Karpas-422 (cell line): ENCODE results near the gene TSC22D3. TPM values are rescaled to one million over a fixed set of nuclear protein-coding genes. Genes with fewer than 3 reads are reported as not detected.

Experiments used
- DNase-seq: peaks from one replicate; pipeline ENCODE4 v3.0.0-alpha.2; 2015
- H2AFZ ChIP-seq: fragments of 200-600 bp; sonication (generic); 2 replicates; pipeline ENCODE4 v1.6.1; 2014; ENCODE audit warnings: antibody characterized with exemption, low read length, mixed read lengths
- H3K27ac ChIP-seq: fragments of 200-600 bp; sonication (generic); 2 replicates; pipeline ENCODE4 v1.5.1; 2014; ENCODE audit warnings: mild to moderate bottlenecking, low read length, moderate library complexity
- H3K27me3 ChIP-seq: fragments of 200-600 bp; sonication (generic); 2 replicates; pipeline ENCODE4 v1.6.1; 2014; ENCODE audit warnings: low read length, mixed read lengths
- H3K36me3 ChIP-seq: fragments of 200-600 bp; sonication (generic); 2 replicates; pipeline ENCODE4 v1.6.1; 2014; ENCODE audit warnings: low read length, mixed read lengths; ENCODE audit not compliant: insufficient read depth
- H3K4me1 ChIP-seq: fragments of 200-600 bp; sonication (generic); 2 replicates; pipeline ENCODE4 v1.6.1; 2014; ENCODE audit warnings: mild to moderate bottlenecking, low read length, mixed read lengths
- H3K4me2 ChIP-seq: fragments of 200-600 bp; sonication (generic); 2 replicates; pipeline ENCODE4 v1.6.1; 2014; ENCODE audit warnings: low read length, low read depth, mild to moderate bottlenecking; ENCODE audit not compliant: poor library complexity, severe bottlenecking
- H3K4me3 ChIP-seq: fragments of 200-600 bp; sonication (generic); 2 replicates; pipeline ENCODE4 v1.5.1; 2014; ENCODE audit warnings: mild to moderate bottlenecking, antibody characterized with exemption, low read length, mixed read lengths
- H3K79me2 ChIP-seq: fragments of 200-600 bp; sonication (generic); 2 replicates; pipeline ENCODE4 v1.6.1; 2014; ENCODE audit warnings: mild to moderate bottlenecking, low read length, mixed read lengths
- H3K9ac ChIP-seq: fragments of 200-600 bp; sonication (generic); 2 replicates; pipeline ENCODE4 v1.6.0; 2014; ENCODE audit warnings: low read length
- H3K9me2 ChIP-seq: fragments of 200-600 bp; sonication (generic), shearing (Covaris generic); replicated peaks from 2 replicates; pipeline ENCODE4 v1.6.0; 2014; ENCODE audit warnings: mild to moderate bottlenecking, low read length, moderate library complexity; ENCODE audit not compliant: insufficient read depth
- H3K9me3 ChIP-seq: fragments of 300-700, 200-600 bp; sonication (generic); 2 replicates; pipeline ENCODE4 v1.6.1; 2014; ENCODE audit warnings: low read length, mixed read lengths
- H4K20me1 ChIP-seq: fragments of 200-600 bp; sonication (generic); 2 replicates; pipeline ENCODE4 v1.6.1; 2014; ENCODE audit warnings: mild to moderate bottlenecking, antibody characterized with exemption, low read length, low read depth; ENCODE audit not compliant: insufficient read depth
- total RNA-seq: library from RNA; depleted of rRNA; stranded (reverse); fragments of >200 nt; shearing (Covaris generic); gene quantifications from 2 replicates; pipeline ENCODE4 v1.2.3, GENCODE V29; 2014; ENCODE audit warnings: low replicate concordance

TSC22D3 gene
- total RNA-seq, 1 experiment from 2014 or later = 266 TPM

DNA sequence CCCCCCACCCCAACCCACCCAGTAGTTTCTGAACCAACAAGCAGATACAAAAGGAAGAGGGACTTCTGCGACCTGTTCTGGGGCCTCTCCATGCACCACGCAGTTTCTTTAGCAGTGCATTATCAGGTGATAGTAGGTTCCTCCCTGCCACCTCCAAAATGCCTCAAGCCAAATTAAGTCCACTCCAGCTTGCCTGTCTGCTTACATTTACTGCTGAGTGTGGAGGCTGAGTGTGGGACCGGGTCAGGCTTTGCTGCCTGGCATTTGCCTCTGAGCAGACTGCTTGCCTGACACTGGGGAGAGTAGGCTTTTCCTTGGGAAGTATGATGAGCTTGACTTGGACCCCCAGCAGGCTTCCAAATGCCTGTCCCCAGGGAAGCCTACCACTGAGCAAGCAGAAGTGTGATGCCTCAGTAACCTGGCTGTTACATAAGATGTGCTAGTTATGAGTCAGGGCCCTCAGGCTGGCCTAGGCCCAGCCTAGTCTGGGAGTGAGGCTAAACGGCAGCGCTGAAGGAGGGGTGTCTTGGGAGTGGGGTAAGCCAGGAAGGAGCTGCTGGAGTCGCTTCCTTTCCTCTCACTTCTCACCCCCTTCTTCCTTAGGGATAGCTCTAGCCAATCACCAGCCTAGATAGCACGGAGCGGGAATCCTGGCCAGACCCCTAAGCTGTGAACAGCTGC, 9.0 kb downstream of the TSC22D3 start:
- no peak for DNase-seq
- Histone ChIP-seq H3K4me1 (no peaks in the 10 kb centered on the region), H4K20me1 (no peaks in the 10 kb centered on the region), H3K79me2 (no peaks in the 10 kb centered on the region), H3K9me2 (no peaks in the 10 kb centered on the region), H3K27me3 (no peaks in the 10 kb centered on the region), H3K4me3 (no peak overlapping the region), H2AFZ (no peak overlapping the region), H3K27ac (no peak overlapping the region), H3K36me3 (no peaks in the 10 kb centered on the region), H3K9me3 (no peaks in the 10 kb centered on the region), H3K9ac (no peak overlapping the region), H3K4me2 (no peak overlapping the region)

DNA sequence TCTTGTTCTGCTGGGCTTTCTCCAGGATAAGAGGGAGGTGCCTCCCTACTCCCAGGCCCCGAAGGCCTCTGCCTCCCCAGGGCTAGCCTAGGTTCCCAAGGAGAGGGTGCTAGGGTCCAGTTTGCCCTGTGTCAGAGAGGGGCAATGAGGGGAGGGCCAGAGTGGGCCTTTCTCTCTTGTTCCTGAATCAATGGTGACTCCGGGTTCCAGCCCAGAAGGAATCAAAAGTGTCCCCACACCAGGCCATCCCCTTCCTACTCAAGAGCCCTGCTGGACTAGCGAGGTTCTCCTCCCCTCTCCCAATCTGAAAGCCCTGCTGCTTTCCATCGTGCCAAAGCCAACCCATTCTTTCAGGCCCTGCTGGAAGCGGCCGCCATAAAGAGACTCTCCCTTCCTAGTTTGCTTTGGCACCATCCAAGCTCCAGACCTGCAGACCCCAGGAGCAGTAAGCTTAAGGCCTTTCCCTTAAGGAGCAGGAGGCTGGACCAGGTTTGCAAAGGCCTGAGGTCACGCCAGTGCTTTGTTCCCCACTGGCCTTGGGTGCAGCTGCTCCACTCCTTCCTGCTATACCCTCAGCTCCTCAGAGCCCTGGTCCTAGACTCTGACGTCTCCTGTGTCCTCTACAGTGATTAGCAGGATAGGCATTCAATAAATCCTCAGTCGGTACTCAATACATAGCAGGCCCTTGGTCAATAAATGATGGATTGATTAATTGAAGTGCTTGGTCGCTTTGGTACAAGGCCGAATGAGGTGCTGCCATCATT, 10.6 kb downstream of the TSC22D3 start:
- Histone ChIP-seq H4K20me1 (no peaks in the 10 kb centered on the region), H3K9ac (no peak overlapping the region), H3K9me3 (no peaks in the 10 kb centered on the region), H3K27ac (no peak overlapping the region), H3K4me2 (no peak overlapping the region), H2AFZ (no peak overlapping the region), H3K4me1 (no peaks in the 10 kb centered on the region), H3K9me2 (no peaks in the 10 kb centered on the region), H3K79me2 (no peaks in the 10 kb centered on the region), H3K4me3 (no peak overlapping the region), H3K27me3 (no peaks in the 10 kb centered on the region), H3K36me3 (no peaks in the 10 kb centered on the region)
- DNase-seq = no peak

DNA sequence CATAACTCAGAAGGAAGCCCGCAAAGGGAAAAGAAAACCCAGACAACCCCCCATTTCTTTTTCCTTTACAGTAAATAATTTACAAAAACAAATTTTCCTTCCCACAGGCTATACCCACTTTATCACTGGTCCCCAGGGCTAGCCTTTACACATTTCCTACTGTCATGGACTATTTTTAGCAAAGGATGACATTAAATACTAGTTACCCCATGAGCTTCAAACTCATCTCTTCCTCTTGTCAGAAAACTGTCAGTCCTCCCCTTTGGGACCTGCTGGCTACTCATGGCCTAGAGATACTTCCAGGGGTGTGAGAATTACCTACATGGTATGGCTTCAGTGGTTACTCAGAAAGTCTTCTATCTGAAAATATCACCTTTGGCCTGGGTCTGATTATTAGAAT, 11.9 kb downstream of the TSC22D3 start:
- H3K9me2 ChIP-seq = no peaks in the 10 kb centered on the region
- no peak overlapping the region for H3K27ac ChIP-seq
- H3K79me2 ChIP-seq = no peaks in the 10 kb centered on the region
- no peaks in the 10 kb centered on the region for H3K4me1 ChIP-seq
- H3K9me3 ChIP-seq = no peaks in the 10 kb centered on the region
- no peaks in the 10 kb centered on the region for H4K20me1 ChIP-seq
- no peak overlapping the region for H3K4me2 ChIP-seq
- DNase-seq = no peak
- H3K36me3 ChIP-seq = no peaks in the 10 kb centered on the region
- no peak overlapping the region for H3K4me3 ChIP-seq
- H3K27me3 ChIP-seq = no peaks in the 10 kb centered on the region
- H3K9ac ChIP-seq = no peak overlapping the region
- no peak overlapping the region for H2AFZ ChIP-seq

DNA sequence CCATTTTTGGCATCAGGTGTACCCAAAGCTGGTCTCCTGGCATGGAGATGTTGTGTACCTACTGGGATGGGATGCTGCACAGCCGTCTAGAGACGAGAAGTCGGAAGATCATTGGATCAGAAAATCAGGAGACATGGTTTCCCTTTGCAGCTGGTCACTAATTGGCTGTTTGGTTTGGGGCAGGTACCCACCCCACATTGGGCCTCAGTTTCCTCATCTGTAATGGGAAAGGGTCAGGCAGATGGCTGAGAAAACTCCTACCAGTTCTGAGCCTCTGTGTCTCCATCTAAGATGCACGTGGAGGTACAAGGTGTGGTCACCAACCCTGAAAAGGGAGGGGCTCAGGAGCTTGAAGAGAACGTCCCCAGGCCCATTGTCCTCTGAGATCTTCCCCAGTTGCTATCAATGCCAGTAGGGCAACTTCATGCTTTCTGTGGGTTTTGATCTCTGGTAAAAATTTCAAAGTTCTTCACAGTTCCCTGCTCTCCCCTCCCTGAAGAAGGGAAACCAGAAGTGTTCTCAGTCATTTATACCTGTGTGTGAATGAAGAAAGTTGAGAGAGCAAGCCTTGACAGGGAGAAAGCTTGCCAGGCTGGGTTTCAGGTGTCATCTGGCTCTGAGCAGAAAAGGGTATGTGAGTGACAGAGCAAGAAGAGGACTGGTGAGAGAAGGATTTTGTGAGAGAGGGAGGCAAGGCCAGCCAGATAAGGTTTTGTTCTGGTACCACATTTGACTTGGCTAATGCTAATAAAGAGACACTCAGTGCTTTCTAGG, 15.1 kb downstream of the TSC22D3 start:
- Histone ChIP-seq H3K4me2 (no peak overlapping the region), H3K9ac (no peak overlapping the region), H2AFZ (no peak overlapping the region), H3K36me3 (no peaks in the 10 kb centered on the region), H3K4me1 (no peaks in the 10 kb centered on the region), H3K9me3 (no peaks in the 10 kb centered on the region), H3K9me2 (no peaks in the 10 kb centered on the region), H3K4me3 (no peak overlapping the region), H4K20me1 (no peaks in the 10 kb centered on the region), H3K27me3 (no peaks in the 10 kb centered on the region), H3K27ac (no peak overlapping the region), H3K79me2 (no peaks in the 10 kb centered on the region)
- no peak for DNase-seq

DNA sequence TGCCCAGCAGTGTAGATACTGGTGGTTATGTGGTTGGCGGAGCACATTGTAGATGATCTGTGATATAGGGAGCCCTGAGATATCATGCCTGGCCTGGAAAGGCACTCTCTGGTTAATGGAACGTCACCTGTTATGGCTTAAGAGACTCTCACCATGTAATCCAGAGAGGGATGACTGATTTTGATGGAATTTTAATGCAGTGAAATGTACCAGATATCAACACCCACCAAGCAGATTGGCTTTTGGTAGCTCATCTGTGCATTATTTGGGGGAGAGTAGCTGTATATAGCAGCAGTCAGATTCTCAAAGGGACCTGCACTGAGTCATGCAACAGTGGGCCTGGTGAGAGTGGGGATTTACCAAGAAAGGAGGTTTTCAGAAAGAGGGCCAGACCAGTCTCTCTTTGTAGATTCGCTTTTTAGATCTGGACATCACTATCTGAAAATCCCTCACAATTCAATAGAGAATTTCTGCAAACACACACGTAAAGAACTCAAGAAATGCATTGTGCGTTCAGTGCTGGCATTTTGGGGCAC, 17.3 kb downstream of the TSC22D3 start:
- no peak overlapping the region for H3K4me3 ChIP-seq
- H2AFZ ChIP-seq = no peak overlapping the region
- no peaks in the 10 kb centered on the region for H3K79me2 ChIP-seq
- H3K27me3 ChIP-seq = no peaks in the 10 kb centered on the region
- no peaks in the 10 kb centered on the region for H3K4me1 ChIP-seq
- DNase-seq = no peak
- no peak overlapping the region for H3K4me2 ChIP-seq
- no peak overlapping the region for H3K9ac ChIP-seq
- no peaks in the 10 kb centered on the region for H3K9me3 ChIP-seq
- H3K27ac ChIP-seq = no peak overlapping the region
- H3K36me3 ChIP-seq = no peaks in the 10 kb centered on the region
- no peaks in the 10 kb centered on the region for H4K20me1 ChIP-seq
- H3K9me2 ChIP-seq = no peaks in the 10 kb centered on the region

DNA sequence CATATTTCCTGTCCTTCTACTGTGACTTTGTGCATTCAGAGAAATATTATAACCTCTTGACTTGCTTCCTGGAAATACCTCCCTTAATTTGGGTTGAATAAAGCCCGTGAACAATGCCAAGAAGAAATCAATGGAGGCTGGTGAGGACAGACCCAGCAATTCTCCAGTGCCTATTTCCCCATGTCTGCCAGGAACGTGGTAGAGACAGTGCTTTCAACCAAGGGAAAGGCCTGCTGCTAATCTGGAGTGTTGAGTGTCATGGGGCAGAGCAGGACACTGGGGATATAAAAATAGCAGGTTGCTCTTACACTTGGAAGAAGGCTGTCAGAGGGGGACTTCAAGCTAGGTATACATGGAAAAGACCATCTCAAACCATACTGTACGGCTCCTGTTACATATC, 19.9 kb downstream of the TSC22D3 start:
- no peak for DNase-seq
- H3K36me3 ChIP-seq = no peaks in the 10 kb centered on the region
- H3K27me3 ChIP-seq = no peaks in the 10 kb centered on the region
- H4K20me1 ChIP-seq = no peaks in the 10 kb centered on the region
- H3K27ac ChIP-seq = no peak overlapping the region
- H3K9me3 ChIP-seq = no peaks in the 10 kb centered on the region
- H3K79me2 ChIP-seq = no peaks in the 10 kb centered on the region
- H3K4me1 ChIP-seq = no peaks in the 10 kb centered on the region
- no peak overlapping the region for H3K9ac ChIP-seq
- H2AFZ ChIP-seq = no peak overlapping the region
- H3K4me3 ChIP-seq = no peak overlapping the region
- no peaks in the 10 kb centered on the region for H3K9me2 ChIP-seq
- H3K4me2 ChIP-seq = no peak overlapping the region

DNA sequence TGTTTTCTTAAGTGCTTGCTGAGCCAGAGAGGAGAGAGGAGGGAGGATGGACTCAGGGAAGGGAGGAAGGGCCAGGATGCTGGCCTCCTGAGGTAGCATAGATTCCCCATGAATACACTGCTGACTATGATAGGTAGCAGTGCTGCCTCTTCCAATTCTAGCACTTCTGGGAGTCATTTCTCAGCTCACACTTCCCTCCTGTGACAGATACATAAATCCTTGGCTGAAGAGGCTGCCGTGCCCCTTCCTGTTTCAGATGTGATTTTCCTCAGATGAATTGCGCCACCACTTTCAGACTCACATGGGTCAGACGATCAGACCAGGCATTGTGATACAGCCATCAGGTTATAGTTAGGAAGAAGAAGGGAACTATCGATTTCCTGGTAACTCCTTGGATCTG, 22.4 kb downstream of the TSC22D3 start:
- no peak overlapping the region for H3K4me3 ChIP-seq
- H3K4me1 ChIP-seq = peaks cover 5% of the 10 kb centered on the region
- no peaks in the 10 kb centered on the region for H3K9me2 ChIP-seq
- no peak overlapping the region for H3K27ac ChIP-seq
- no peak overlapping the region for H3K9ac ChIP-seq
- no peak overlapping the region for H2AFZ ChIP-seq
- H3K4me2 ChIP-seq = no peak overlapping the region
- no peaks in the 10 kb centered on the region for H3K9me3 ChIP-seq
- no peak for DNase-seq
- H4K20me1 ChIP-seq = no peaks in the 10 kb centered on the region
- H3K36me3 ChIP-seq = no peaks in the 10 kb centered on the region
- no peaks in the 10 kb centered on the region for H3K79me2 ChIP-seq
- H3K27me3 ChIP-seq = no peaks in the 10 kb centered on the region

DNA sequence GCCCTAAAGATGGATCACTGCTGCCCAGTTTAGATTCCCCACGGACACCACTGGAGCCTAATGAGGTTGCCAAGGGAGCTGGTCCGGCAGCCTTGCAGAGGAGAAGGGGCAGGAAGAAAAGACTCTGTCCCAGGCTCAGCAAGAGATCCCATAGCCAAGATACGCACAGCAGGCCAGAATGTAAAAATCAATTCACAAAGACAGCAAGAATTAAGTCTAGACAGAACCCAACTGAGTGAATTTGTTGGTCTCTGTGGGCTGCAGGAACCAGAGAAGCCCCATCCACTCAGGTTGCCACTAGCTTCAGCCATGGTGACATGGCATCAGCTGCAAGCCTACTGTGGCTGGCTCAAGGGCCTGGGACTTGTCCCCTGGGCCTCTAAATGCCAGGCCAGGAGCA, 22.9 kb downstream of the TSC22D3 start:
- H3K4me3 ChIP-seq = no peak overlapping the region

More for the DNA sequence above, 22.9 kb downstream of the TSC22D3 start:
- Histone ChIP-seq H3K79me2 (no peaks in the 10 kb centered on the region), H3K9ac (no peak overlapping the region), H4K20me1 (no peaks in the 10 kb centered on the region), H3K4me2 (no peak overlapping the region), H3K9me2 (no peaks in the 10 kb centered on the region), H3K9me3 (no peaks in the 10 kb centered on the region), H3K36me3 (no peaks in the 10 kb centered on the region), H2AFZ (no peak overlapping the region), H3K27ac (no peak overlapping the region), H3K27me3 (no peaks in the 10 kb centered on the region), H3K4me1 (peaks cover 5% of the 10 kb centered on the region)
- DNase-seq = no peak
